Neural progenitor cell (in vitro differentiated cells): ENCODE measurements around the gene AKAP17A. TPM values are rescaled to one million over a fixed set of nuclear protein-coding genes. Genes with fewer than 3 reads are reported as not detected.
A peak's percentile ranks its signal among the peaks of the same experiment; 100 is the strongest.

Source experiments
- DNase-seq: peaks from one replicate; pipeline ENCODE4 v3.0.0-alpha.2; 2016; ENCODE audit warnings: low spot score
- H2AFZ ChIP-seq: fragments of 200-600 bp; sonication (generic); replicated peaks from 2 replicates; pipeline ENCODE4 v1.6.1; 2016; ENCODE audit warnings: antibody characterized with exemption
- H3F3A ChIP-seq: fragments of 200-600 bp; sonication (generic); 2 replicates; pipeline ENCODE4 v1.6.1; 2016; ENCODE audit warnings: antibody characterized with exemption, low read depth
- H3K27ac ChIP-seq: fragments of 200-600 bp; sonication (generic); 2 replicates; pipeline ENCODE4 v1.5.1; 2016; ENCODE audit warnings: mild to moderate bottlenecking
- H3K27me3 ChIP-seq: fragments of 200-600 bp; sonication (generic); 2 replicates; pipeline ENCODE4 v1.6.1; 2016; ENCODE audit warnings: mild to moderate bottlenecking, moderate library complexity
- H3K36me3 ChIP-seq: fragments of 200-600 bp; sonication (generic); 2 replicates; pipeline ENCODE4 v1.5.1; 2016
- H3K4me1 ChIP-seq: fragments of 200-600 bp; sonication (generic); 2 replicates; pipeline ENCODE4 v1.6.1; 2016; ENCODE audit warnings: mixed run types
- H3K4me2 ChIP-seq: fragments of 200-600 bp; sonication (generic); 2 replicates; pipeline ENCODE4 v1.6.1; 2016
- H3K4me3 ChIP-seq: fragments of 200-600 bp; sonication (generic); 2 replicates; pipeline ENCODE4 v1.5.1; 2016
- H3K79me2 ChIP-seq: fragments of 200-600 bp; sonication (generic); 2 replicates; pipeline ENCODE4 v1.6.1; 2016; ENCODE audit warnings: low read depth
- H3K9ac ChIP-seq: fragments of 200-600 bp; sonication (generic); 2 replicates; pipeline ENCODE4 v1.6.1; 2016
- H3K9me3 ChIP-seq: fragments of 200-600 bp; sonication (generic); 2 replicates; pipeline ENCODE4 v1.5.1; 2016; ENCODE audit warnings: low read depth
- H4K20me1 ChIP-seq: fragments of 200-600 bp; sonication (generic); 2 replicates; pipeline ENCODE4 v1.6.1; 2016; ENCODE audit warnings: low read depth
- H3K27ac Mint-ChIP-seq: 3 replicates; pipeline ENCODE4 v1.8.0; 2021; ENCODE audit warnings: mixed read lengths
- H3K27me3 Mint-ChIP-seq: 2 replicates; pipeline ENCODE4 v1.8.0; 2022; ENCODE audit warnings: low read depth, mild to moderate bottlenecking, inconsistent platforms, moderate library complexity, mixed read lengths; ENCODE audit not compliant: insufficient read depth
- H3K36me3 Mint-ChIP-seq: 3 replicates; pipeline ENCODE4 v1.8.0; 2021; ENCODE audit warnings: mixed read lengths
- H3K4me1 Mint-ChIP-seq: 3 replicates; pipeline ENCODE4 v1.8.0; 2021; ENCODE audit warnings: mixed read lengths
- H3K4me3 Mint-ChIP-seq: 3 replicates; pipeline ENCODE4 v1.8.0; 2021; ENCODE audit warnings: mild to moderate bottlenecking, moderate library complexity, mixed read lengths
- H3K9me3 Mint-ChIP-seq: 3 replicates; pipeline ENCODE4 v1.8.0; 2020; ENCODE audit warnings: mixed read lengths
- CTCF ChIP-seq: fragments of 200-600 bp; sonication (generic); IDR thresholded peaks from 2 replicates; pipeline ENCODE4 v1.5.1; 2017; ENCODE audit warnings: antibody characterized with exemption, mild to moderate bottlenecking
- EZH2 ChIP-seq: fragments of 200-600 bp; sonication (generic); IDR thresholded peaks from 2 replicates; pipeline ENCODE4 v1.6.1; 2017; ENCODE audit warnings: antibody characterized with exemption, mild to moderate bottlenecking, moderate library complexity
- EZH2phosphoT487 ChIP-seq: fragments of 200-600 bp; sonication (generic); IDR thresholded peaks from 2 replicates; pipeline ENCODE4 v1.6.1; 2017; ENCODE audit warnings: antibody characterized with exemption
- total RNA-seq: library from RNA; depleted of rRNA; stranded (reverse); fragments of >200 nt; gene quantifications from 2 replicates; pipeline ENCODE4 v1.2.3, GENCODE V29; 2015; ENCODE audit warnings: low replicate concordance

The AKAP17A gene
- total RNA-seq, 1 donor from 2014 or later: 10.7 TPM

GRCh38 chrX:1597345-1598020, 6.1 kb downstream of the AKAP17A start:
- TF ChIP-seq EZH2phosphoT487 (no peak), EZH2 (no peak)
- Histone ChIP-seq H3K9ac (no peak overlapping the region), H3K36me3 (peaks cover 9% of the 10 kb centered on the region), H3K4me3 (no peak overlapping the region), H3F3A (no peaks in the 10 kb centered on the region), H3K79me2 (peaks cover 48% of the 10 kb centered on the region), H3K9me3 (no peaks in the 10 kb centered on the region), H4K20me1 (peaks cover 33% of the 10 kb centered on the region), H3K4me1 (peaks cover 5% of the 10 kb centered on the region), H3K4me2 (no peak overlapping the region), H3K27me3 (no peaks in the 10 kb centered on the region), H2AFZ (no peak overlapping the region), H3K27ac (no peak overlapping the region)
- Mint-ChIP-seq H3K9me3 (no peaks in the 10 kb centered on the region), H3K4me3 (no peak overlapping the region), H3K36me3 (peaks cover 37% of the 10 kb centered on the region), H3K4me1 (peaks cover 8% of the 10 kb centered on the region), H3K27me3 (peaks cover 12% of the 10 kb centered on the region), H3K27ac (no peak overlapping the region)
- no peak for DNase-seq

GRCh38 chrX:1598021-1598875, 6.8 kb downstream of the AKAP17A start:
- Mint-ChIP-seq H3K36me3 (peaks cover 38% of the 10 kb centered on the region), H3K4me1 (no peaks in the 10 kb centered on the region), H3K27ac (no peak overlapping the region), H3K9me3 (no peaks in the 10 kb centered on the region), H3K27me3 (peaks cover 10% of the 10 kb centered on the region), H3K4me3 (no peak overlapping the region)
- Histone ChIP-seq H3F3A (no peaks in the 10 kb centered on the region), H4K20me1 (peaks cover 25% of the 10 kb centered on the region), H3K4me3 (no peak overlapping the region), H3K36me3 (peaks cover 10% of the 10 kb centered on the region), H3K9ac (no peak overlapping the region), H3K4me2 (no peak overlapping the region), H3K4me1 (no peaks in the 10 kb centered on the region), H2AFZ (no peak overlapping the region), H3K9me3 (no peaks in the 10 kb centered on the region), H3K27me3 (no peaks in the 10 kb centered on the region), H3K79me2 (peaks cover 40% of the 10 kb centered on the region), H3K27ac (no peak overlapping the region)
- DNase-seq: no peak
- TF ChIP-seq CTCF: no peak
- TF ChIP-seq EZH2phosphoT487: no peak

GRCh38 chrX:1598876-1599790, 7.7 kb downstream of the AKAP17A start:
- Mint-ChIP-seq H3K4me1 (no peaks in the 10 kb centered on the region), H3K4me3 (peak overlapping the region; percentile 57), H3K27ac (no peak overlapping the region), H3K36me3 (peaks cover 37% of the 10 kb centered on the region), H3K27me3 (peaks cover 10% of the 10 kb centered on the region), H3K9me3 (no peaks in the 10 kb centered on the region)
- Histone ChIP-seq H3F3A (no peaks in the 10 kb centered on the region), H3K4me3 (no peak overlapping the region), H3K27ac (no peak overlapping the region), H2AFZ (no peak overlapping the region), H3K4me1 (no peaks in the 10 kb centered on the region), H4K20me1 (peaks cover 16% of the 10 kb centered on the region), H3K9me3 (no peaks in the 10 kb centered on the region), H3K4me2 (no peak overlapping the region), H3K9ac (no peak overlapping the region), H3K79me2 (peaks cover 31% of the 10 kb centered on the region), H3K36me3 (peaks cover 10% of the 10 kb centered on the region), H3K27me3 (no peaks in the 10 kb centered on the region)
- no peak for TF ChIP-seq CTCF
- DNase-seq: no peak
